ENCODE data around the gene ABCG1.

ABCG1 gene

GRCh38 chr21:42252778-42253340 lies 33.9 kb downstream of the ABCG1 start:
- DNase-seq: no peak

DNA sequence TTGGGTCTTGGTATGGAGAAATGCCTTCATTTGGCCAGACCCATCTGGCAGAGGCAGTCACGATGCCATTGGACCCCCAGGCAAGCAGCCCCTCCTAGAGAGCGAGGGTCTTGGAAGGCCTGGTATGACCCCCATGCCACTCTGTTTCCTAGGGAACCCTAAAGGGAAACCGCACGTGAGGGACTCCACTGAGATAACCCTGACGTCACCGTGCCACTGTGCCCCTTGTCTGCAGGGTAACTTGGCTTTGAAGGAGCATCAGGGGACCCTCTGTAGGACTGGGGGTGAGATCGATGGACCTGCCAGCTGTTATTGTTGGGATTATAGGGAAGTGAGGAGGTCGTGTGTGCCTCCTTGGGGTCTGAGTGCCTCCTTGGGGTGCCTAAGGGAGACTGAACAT lies 34.5 kb downstream of the ABCG1 start:
- no peak for DNase-seq

DNA sequence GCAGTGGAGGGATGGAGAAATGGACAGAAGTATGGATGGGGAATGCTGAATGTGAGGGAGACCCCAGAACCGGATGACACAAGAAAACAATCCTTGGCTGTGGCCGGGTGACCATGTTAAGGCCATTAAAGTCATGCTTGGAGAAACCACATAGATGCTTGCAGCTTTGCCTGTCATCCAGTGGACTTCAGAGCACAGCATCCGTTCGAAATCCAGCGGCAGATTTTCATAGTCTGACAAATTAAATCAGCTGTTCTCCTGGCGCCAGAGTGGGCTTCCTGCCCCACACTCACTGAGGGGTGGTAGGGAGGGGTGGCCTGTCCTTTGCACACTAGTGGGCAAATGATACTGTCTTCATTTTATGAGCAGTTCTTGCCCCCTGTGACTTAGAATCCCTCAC lies 35.1 kb downstream of the ABCG1 start:
- DNase-seq: no peak

DNA sequence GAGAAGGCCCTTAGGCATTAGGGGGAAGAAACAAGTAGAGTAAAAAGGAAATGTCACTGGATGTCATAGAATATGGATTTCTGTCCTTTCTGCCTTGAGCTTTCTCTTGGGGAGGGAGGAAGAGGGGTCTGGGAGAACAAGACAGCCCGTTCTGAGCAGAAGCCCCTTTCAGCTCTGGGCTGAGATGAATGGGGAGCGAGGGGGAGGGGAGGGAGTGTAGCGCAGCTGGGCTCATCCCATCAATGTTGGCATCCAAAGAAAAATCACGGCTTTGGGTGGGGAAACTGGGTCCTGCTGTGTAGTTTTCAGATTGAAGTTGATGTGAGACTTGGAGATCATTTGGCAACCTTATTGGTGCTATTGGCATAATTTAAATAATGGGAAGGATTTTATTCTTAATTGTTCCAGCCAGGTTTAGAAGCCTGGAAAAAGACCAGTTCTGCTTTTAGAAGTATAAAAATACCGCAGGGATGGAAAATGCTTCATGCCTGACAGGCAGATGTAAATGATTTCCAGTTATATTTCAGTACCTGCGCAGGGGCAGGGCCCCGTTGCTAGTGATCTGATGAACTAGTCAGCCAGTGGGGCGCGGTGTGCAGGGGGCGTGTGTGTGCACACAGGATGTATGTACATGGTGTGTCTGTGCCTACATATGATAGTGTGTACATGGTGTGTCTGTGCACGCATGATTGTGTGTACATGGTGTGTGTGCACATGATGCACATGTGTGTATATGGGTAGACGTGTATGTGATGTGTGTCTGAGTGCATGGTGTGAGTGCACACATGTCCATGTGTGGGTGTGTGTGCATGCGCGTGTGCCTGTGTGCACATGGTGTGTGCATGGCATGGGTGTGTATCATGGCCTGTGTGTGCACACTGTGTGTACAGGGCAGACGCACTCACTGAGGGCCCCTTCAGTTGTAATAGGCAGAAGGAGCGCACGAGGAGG lies 36.0 kb downstream of the ABCG1 start:
- no peak for DNase-seq

DNA sequence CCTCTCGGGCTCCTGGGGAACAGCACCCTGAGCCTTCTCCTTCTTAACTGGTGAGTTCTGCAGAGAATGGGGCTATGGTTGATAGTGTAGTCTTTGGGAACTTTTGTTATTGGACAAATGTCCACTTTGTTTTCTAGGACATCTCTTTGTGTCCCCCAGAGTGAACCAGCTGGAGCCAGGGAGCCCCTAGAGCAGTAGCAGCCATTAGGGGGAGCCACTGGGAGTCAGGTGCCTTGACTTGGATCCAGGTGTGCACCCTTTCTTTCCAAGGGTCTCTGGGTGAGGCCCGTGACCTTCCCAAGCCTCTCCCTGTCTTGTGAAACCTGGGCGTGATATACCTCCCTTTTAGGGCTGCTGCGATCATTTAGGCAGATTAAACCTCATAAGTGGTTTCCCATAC lies 36.9 kb downstream of the ABCG1 start:
- no peak for DNase-seq

- DNase-seq: no peak
These were observed 37.4 kb downstream of the ABCG1 start for GRCh38 chr21:42256316-42256715.

DNA sequence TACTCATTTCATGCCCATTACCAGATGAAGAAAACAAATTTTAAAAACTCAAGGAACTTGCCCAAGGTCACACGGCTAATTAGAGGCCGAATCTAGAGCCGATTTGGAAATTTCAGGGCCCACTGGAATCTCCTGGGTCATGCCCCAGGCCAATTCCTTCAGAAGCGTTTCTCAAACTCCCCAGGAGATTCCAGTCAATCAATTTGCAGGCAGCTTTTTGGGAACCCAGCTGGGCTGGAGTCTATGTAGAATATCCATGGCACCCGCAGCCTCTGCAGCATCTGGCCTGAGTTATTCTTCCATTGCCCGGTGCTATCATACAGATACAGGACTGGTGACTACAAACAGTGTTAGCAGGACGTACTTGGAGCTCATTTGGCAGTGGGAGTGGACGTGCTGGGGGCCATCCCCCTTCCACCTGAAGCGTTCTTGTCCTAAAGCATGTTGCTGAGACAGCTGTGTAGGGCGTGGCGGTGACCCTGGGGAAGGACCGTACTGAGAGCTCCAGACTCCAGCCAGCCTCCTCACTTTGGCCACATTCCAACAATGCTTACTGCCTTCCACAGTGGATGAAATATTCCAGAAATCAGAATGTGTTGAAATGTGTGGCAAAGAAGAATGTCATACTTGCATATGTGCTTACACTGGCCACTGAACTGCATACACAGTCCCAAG lies 38.3 kb downstream of the ABCG1 start:
- no peak for DNase-seq

- peak; percentile 85 for DNase-seq
These were observed 39.4 kb downstream of the ABCG1 start for GRCh38 chr21:42258150-42258884.

- no peak for DNase-seq
These were observed 40.0 kb downstream of the ABCG1 start for GRCh38 chr21:42258885-42259407.

GRCh38 chr21:42260121-42260520 lies 41.2 kb downstream of the ABCG1 start:
- no peak for DNase-seq

DNA sequence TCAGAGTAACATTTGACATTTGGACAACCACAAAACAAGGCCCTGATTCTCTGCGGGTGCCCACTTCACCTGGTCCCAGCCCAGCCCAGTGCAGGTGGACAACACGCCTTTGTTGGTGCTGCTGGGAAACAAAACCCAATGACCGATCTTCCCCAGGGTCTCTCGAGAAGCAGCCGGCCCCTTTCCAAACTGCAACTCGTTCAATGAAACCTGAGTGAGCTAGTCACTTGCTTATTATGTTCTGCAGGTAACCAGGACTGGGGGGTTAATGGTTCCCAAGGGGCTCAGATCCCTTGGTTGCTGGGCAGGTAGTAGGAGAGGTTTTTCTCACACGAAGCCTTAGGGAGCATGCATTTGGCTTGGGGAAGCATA lies 42.9 kb downstream of the ABCG1 start:
- DNase-seq: no peak

GRCh38 chr21:42262831-42263231 lies 43.9 kb downstream of the ABCG1 start:
- no peak for DNase-seq

- DNase-seq: no peak
These were observed 44.7 kb downstream of the ABCG1 start for GRCh38 chr21:42263591-42264131.

DNA sequence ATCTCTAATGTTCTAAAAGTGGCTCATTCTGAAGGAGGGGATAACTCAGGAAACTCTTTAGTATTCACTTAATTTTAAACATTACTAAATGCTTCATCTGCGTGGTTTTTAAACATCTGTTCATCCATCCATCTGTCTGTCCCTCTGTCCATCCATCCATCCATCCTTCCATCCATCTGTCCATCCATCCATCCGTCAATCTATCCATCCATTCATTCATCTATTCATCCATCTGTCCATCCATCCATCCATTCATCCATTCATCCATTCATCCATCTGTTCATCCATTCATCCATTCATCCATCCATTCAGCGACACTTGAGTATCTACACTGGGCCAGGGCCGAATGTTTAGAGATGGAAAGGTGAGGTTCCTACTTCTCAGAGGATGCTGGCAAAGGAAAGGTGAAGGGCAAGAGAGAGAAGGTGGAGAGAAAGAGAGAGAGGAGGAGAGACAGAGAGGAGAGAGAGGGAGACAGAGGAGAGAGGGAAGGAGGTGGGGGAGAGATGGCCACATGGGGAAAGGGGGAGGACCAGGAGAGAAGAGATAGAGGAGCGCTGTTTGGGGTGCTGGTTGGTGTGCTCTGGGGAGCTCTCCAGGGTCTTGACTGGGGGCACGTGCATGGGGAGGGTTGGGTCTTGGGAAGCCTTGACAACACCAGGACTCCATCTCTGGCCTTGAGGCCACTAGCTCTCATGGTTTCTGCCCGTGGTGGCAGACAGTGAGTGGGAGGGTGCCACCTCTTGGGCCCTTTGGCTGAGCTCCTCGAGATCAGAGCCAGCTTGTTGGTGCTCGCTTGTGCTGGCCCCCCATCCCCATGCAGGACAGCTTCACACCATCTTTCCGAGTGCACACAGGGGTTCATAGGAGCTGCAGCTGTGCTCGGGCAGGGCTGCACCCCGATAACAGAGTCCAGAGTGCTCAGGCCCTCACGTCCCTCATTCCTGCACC lies 45.6 kb downstream of the ABCG1 start:
- no peak for DNase-seq

DNA sequence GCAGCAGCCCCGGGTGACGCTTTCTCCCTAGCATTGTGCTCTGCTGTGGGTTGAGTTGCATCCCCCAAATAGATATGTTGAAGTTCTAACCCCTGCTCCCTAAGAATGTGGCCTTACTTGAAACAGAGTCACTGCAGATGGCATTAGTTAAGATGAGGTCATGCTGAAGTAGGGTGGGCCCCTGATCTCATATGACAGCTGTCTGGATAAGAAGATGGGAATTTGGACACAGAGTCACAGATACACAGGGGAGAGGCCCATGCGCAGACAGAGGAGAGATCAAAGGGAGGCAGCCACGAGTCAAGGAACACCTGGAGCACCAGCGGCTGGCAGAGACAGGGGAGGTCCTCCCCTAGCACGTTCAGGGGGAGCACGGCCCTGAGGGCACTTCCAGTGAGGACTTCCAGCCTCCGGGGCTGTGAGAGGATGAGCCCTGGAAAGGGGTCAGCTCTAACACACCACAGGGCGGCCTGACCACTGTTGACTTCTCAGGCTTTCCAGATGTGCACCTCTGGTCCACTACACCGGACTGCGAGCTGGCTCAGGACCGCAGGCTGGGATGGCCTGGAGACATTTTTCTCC lies 46.4 kb downstream of the ABCG1 start:
- DNase-seq: no peak

GRCh38 chr21:42266971-42267556 lies 48.1 kb downstream of the ABCG1 start:
- peak; percentile 18 for DNase-seq

GRCh38 chr21:42269386-42269785 lies 50.4 kb downstream of the ABCG1 start:
- no peak for DNase-seq

- no peak for DNase-seq
These were observed 52.1 kb downstream of the ABCG1 start for GRCh38 chr21:42271065-42271464.

DNA sequence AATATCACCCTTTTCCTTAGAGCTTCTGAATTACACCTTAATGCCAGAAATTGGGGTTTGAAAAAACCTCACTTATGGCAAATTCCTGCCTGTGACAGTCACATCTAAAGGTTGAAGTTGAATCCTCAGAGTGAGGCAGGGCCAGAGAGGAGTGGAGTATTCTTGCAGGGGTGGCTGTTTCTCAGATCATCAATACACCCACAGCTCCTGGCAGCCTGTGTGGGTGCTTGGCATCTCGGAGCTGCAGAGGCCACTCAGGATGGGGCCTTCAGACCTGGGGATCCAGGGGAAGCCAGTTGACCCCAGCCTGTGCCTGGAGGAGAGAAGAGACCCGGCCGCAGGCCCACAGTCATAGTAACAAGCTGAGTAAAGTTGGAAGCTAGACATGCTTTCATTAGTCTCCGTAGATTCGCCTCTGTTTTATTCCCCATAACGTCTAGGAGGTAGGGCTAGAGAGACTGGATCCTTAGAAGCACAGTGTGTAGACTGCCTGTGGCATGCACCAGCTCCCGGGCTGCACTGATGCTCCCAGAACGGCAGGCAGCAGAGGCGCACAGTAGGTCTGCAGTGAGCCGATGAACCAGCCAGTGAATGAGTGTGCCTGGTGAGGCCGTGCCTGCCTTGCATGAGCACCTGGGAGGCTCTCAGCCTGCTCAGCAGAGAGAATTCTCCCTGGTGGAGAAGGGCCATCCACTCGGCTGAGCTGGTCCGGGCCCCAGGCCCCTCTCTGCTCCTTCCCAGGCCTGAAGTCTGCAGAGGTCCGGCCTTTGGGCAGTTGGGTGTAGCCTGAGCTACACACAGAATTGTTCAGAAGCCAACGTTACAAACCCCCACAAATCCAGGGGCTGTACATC lies 53.4 kb downstream of the ABCG1 start:
- no peak for DNase-seq

Measured in activated CD4-positive, alpha-beta T cell treated with anti-CD3 and anti-CD28 coated beads, Interleukin-2, amount 50 U/mL, for 1 hour (primary cell).